PC-3 (cell line): ENCODE results near the gene STAT5A. TPM values are rescaled to one million over a fixed set of nuclear protein-coding genes. Genes with fewer than 3 reads are reported as not detected.

Experiments used
- ATAC-seq: fragments of 200-7000 bp; cut with Tn5 transposase; 2 replicates; pipeline ENCODE4 v1.9.1; 2020; ENCODE audit warnings: mild to moderate bottlenecking, moderate library complexity
- BruUV-seq: library from RNA; stranded (reverse); fragments of 400-500 nt; replicated peaks from 2 replicates; lab custom pipeline; 2021; lab: Mats Ljungman, UMichigan
- CTCF ChIA-PET: fragments of 300-600 bp; sonication (Branson Sonifier 250); formaldehyde crosslinking; loops from one replicate; lab custom pipeline; 2022; ENCODE audit warnings: antibody characterized with exemption; lab: Charles Lee
- POLR2A ChIA-PET: fragments of 300-600 bp; sonication (Branson Sonifier 250); formaldehyde crosslinking; loops from one replicate; lab custom pipeline; 2022; ENCODE audit warnings: antibody characterized with exemption; ENCODE audit not compliant: unreplicated experiment; lab: Charles Lee
- DNase-seq: peaks from one replicate; pipeline ENCODE4 v3.0.0-alpha.2; 2015
- H2AFZ ChIP-seq: fragments of 300-600 bp; sonication (generic); 2 replicates; pipeline ENCODE4 v1.6.0; 2016; ENCODE audit warnings: antibody characterized with exemption, low read length
- H3F3A ChIP-seq: fragments of 300-600 bp; sonication (generic); one replicate; pipeline ENCODE4 v1.6.0; 2017; ENCODE audit warnings: antibody characterized with exemption, low read length, control low read depth, mild to moderate bottlenecking; ENCODE audit not compliant: unreplicated experiment
- H3K27ac ChIP-seq: fragments of 300-600 bp; sonication (generic); 2 replicates; pipeline ENCODE4 v1.5.1; 2016; ENCODE audit warnings: mild to moderate bottlenecking, low read length
- H3K27me3 ChIP-seq: fragments of 300-600 bp; sonication (generic); 2 replicates; pipeline ENCODE4 v1.6.1; 2016; ENCODE audit warnings: low read length, mixed read lengths
- H3K36me3 ChIP-seq: fragments of 300-600 bp; sonication (generic); 2 replicates; pipeline ENCODE4 v1.6.1; 2016; ENCODE audit warnings: low read depth, mixed run types, low read length, mixed read lengths
- H3K4me1 ChIP-seq: fragments of 300-600 bp; sonication (generic); 2 replicates; pipeline ENCODE4 v1.5.1; 2016; ENCODE audit warnings: low read length; ENCODE audit not compliant: insufficient read depth
- H3K4me2 ChIP-seq: fragments of 300-600 bp; sonication (generic); 2 replicates; pipeline ENCODE4 v1.6.0; 2016; ENCODE audit warnings: low read length
- H3K4me3 ChIP-seq: fragments of 300-600 bp; sonication (generic); 2 replicates; pipeline ENCODE4 v1.5.1; 2016; ENCODE audit warnings: mild to moderate bottlenecking, low read length, mixed read lengths
- H3K79me2 ChIP-seq: fragments of 300-600 bp; sonication (generic); 2 replicates; pipeline ENCODE4 v1.6.1; 2017; ENCODE audit warnings: low read length, mixed read lengths
- H3K9ac ChIP-seq: fragments of 300-600 bp; sonication (generic); 2 replicates; pipeline ENCODE4 v1.6.0; 2016; ENCODE audit warnings: mild to moderate bottlenecking, low read length
- H3K9me2 ChIP-seq: fragments of 300-600 bp; sonication (generic); replicated peaks from 2 replicates; pipeline ENCODE4 v1.6.1; 2016; ENCODE audit warnings: mixed run types, low read length, mixed read lengths
- H3K9me3 ChIP-seq: fragments of 300-600 bp; sonication (generic); 2 replicates; pipeline ENCODE4 v1.6.1; 2016; ENCODE audit warnings: low read length, mixed read lengths
- H4K20me1 ChIP-seq: fragments of 300-600 bp; sonication (generic); 2 replicates; pipeline ENCODE4 v1.6.1; 2016; ENCODE audit warnings: low read length, mixed read lengths
- EZH2 ChIP-seq: fragments of 300-600 bp; sonication (generic); IDR thresholded peaks from one replicate; pipeline ENCODE4 v1.6.1; 2017; ENCODE audit warnings: antibody characterized with exemption, mild to moderate bottlenecking, low read length; ENCODE audit not compliant: unreplicated experiment
- EZH2phosphoT487 ChIP-seq: fragments of 300-600 bp; sonication (generic); IDR thresholded peaks from 2 replicates; pipeline ENCODE4 v1.6.1; 2018; ENCODE audit warnings: mild to moderate bottlenecking, antibody characterized with exemption, low read length, borderline replicate concordance
- intact Hi-C: fragments of 100-400 bp; cut with micrococcal nuclease; formaldehyde crosslinking; loops from 2 replicates; pipeline ENCODE4 v1.9.0; 2023
- total RNA-seq: library from RNA; depleted of rRNA; stranded (reverse); fragments of >200 nt; gene quantifications from 2 replicates; pipeline ENCODE4 v1.2.3, GENCODE V29; 2014
- TF ChIP-seq, protein P1 (sequence below): fragments of 300-600 bp; sonication (generic); conservative IDR thresholded peaks from 2 replicates; pipeline ENCODE4 v1.5.1; 2017; ENCODE audit warnings: antibody characterized with exemption, low read depth, mild to moderate bottlenecking, low read length

STAT5A gene
- total RNA-seq, 1 experiment from 2014 or later, result not detected

DNA sequence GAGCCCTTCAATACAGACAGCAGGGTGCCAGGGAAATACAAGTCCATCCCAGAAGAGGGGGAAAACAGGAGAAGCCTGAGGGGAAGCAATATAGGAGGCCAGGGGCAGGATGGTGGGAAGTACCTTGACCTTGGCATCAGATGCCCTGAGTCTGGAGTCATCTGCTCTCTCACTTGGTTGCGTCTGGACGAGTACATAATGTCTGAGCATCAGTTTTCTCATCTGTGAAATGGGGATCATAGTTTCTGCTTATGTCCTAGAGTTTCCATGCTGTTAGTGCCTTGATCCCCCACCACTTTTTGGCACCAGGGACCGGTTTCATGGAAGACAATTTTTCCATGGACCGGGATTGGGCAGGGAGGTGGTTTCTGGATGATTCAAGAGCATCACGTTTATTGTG is 2.3 kb downstream of the STAT5A start:
- H3K9ac ChIP-seq, result no peak overlapping the region
- ATAC-seq, result no peak
- ChIA-PET CTCF (no interaction called here), POLR2A (no interaction called here)
- H3K27ac ChIP-seq, result no peak overlapping the region
- H4K20me1 ChIP-seq, result no peaks in the 10 kb centered on the region
- TF ChIP-seq EZH2, result no peak
- no peak for TF ChIP-seq EZH2phosphoT487
- TF ChIP-seq, protein P1, sequence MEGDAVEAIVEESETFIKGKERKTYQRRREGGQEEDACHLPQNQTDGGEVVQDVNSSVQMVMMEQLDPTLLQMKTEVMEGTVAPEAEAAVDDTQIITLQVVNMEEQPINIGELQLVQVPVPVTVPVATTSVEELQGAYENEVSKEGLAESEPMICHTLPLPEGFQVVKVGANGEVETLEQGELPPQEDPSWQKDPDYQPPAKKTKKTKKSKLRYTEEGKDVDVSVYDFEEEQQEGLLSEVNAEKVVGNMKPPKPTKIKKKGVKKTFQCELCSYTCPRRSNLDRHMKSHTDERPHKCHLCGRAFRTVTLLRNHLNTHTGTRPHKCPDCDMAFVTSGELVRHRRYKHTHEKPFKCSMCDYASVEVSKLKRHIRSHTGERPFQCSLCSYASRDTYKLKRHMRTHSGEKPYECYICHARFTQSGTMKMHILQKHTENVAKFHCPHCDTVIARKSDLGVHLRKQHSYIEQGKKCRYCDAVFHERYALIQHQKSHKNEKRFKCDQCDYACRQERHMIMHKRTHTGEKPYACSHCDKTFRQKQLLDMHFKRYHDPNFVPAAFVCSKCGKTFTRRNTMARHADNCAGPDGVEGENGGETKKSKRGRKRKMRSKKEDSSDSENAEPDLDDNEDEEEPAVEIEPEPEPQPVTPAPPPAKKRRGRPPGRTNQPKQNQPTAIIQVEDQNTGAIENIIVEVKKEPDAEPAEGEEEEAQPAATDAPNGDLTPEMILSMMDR, result no peak
- H3K4me2 ChIP-seq, result no peak overlapping the region
- no peak overlapping the region for H3K4me3 ChIP-seq
- no TSS peak for BruUV-seq
- H3K27me3 ChIP-seq, result no peaks in the 10 kb centered on the region
- H2AFZ ChIP-seq, result no peak overlapping the region
- H3F3A ChIP-seq, result no peaks in the 10 kb centered on the region
- DNase-seq, result no peak
- H3K79me2 ChIP-seq, result no peaks in the 10 kb centered on the region
- intact Hi-C loops, result no loop called here
- no peaks in the 10 kb centered on the region for H3K9me2 ChIP-seq
- H3K36me3 ChIP-seq, result no peaks in the 10 kb centered on the region
- H3K4me1 ChIP-seq, result no peaks in the 10 kb centered on the region
- no peaks in the 10 kb centered on the region for H3K9me3 ChIP-seq

DNA sequence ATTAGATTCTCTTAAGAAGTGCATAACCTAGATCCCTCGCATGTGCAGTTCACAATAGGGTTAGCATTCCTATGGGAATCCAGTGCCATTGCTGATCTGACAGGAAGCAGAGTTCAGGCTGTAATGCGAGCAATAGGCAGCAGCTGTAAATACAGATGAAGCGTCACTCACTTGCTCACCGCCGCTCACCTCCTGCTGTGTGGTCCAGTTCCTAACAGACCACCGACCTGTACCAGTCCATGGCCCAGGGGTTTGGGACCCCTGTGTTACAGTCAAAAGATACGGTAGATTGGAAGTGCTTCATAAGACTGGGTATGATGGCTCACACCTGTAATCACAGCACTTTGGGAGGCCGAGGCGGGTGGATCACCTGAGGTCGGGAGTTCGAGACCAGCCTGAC is 2.8 kb downstream of the STAT5A start:
- Histone ChIP-seq H3K79me2 (no peaks in the 10 kb centered on the region), H3K9ac (no peak overlapping the region), H3K4me2 (no peak overlapping the region), H3F3A (no peaks in the 10 kb centered on the region), H3K27me3 (no peaks in the 10 kb centered on the region), H2AFZ (no peak overlapping the region), H4K20me1 (no peaks in the 10 kb centered on the region), H3K27ac (no peak overlapping the region), H3K36me3 (no peaks in the 10 kb centered on the region), H3K9me2 (no peaks in the 10 kb centered on the region), H3K4me3 (no peak overlapping the region), H3K4me1 (no peaks in the 10 kb centered on the region), H3K9me3 (no peaks in the 10 kb centered on the region)
- DNase-seq (no peak), ATAC-seq (no peak)
- no TSS peak for BruUV-seq
- ChIA-PET POLR2A (no interaction called here), CTCF (no interaction called here)
- intact Hi-C loops, result no loop called here
- TF ChIP-seq, protein P1, result no peak
- TF ChIP-seq EZH2phosphoT487 (no peak), EZH2 (no peak)

DNA sequence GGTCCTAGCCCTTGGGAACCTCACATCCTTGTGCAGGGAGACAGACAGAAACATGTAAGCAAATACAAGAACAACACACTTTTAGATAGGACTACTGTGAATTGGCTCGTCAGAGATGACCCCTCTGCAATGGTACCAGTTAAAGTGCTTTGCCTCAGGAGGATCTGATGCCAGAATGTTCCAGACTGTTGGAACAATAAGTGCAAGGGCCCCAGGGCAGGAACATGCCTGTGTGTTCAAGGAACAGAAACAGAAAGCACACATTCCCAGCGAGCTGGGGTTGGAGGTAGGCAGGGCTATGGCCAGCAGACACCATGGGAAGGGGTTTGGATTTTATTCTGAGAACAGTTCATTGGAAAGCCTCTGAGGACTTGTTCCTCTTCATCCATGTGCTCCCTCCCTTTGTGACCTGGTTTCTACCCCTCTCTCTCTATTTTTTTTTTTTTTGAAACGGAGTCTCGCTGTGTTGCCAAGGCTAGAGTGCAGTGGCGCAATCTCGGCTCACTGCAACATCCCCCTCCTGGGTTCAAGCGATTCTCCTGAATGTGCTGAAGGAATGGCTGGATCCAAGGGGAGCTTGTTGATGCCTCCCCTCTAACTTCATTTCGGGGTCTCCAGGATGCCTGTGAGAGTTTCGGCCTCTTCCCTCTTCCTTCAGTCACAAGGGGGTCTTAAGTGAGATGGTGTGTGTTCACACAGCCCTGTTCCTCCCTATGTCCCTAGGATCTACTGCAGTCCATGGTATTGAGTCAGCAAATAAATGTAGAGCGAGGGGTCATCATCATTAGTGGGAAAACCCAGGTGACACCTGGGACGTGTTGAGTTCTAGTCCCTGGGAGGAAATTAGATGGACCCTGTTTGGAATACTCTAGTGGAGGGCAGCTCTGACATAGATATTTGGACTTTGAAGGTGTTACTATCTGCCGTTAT is 6.4 kb downstream of the STAT5A start:
- Histone ChIP-seq H3F3A (no peaks in the 10 kb centered on the region), H3K27ac (no peak overlapping the region), H3K9me2 (no peaks in the 10 kb centered on the region), H2AFZ (no peak overlapping the region), H3K9me3 (no peaks in the 10 kb centered on the region), H3K4me2 (no peak overlapping the region), H3K36me3 (no peaks in the 10 kb centered on the region), H3K79me2 (no peaks in the 10 kb centered on the region), H3K9ac (no peak overlapping the region), H4K20me1 (no peaks in the 10 kb centered on the region), H3K27me3 (no peaks in the 10 kb centered on the region), H3K4me1 (no peaks in the 10 kb centered on the region), H3K4me3 (no peak overlapping the region)
- intact Hi-C loops, result no loop called here
- TF ChIP-seq EZH2 (no peak), EZH2phosphoT487 (no peak)
- TF ChIP-seq, protein P1, result no peak
- no TSS peak for BruUV-seq
- DNase-seq (no peak), ATAC-seq (no peak)
- POLR2A ChIA-PET, result no interaction called here
- CTCF ChIA-PET, result no interaction called here
